IMR-90 (cell line): ENCODE data around the gene PHC2. TPM values are rescaled to one million over a fixed set of nuclear protein-coding genes. Genes with fewer than 3 reads are reported as not detected.

Source experiments
- ATAC-seq: fragments of 200-7000 bp; cut with Tn5 transposase; 2 replicates; pipeline ENCODE4 v1.9.1; 2020; ENCODE audit warnings: low read depth, mild to moderate bottlenecking, moderate library complexity
- BruUV-seq: library from RNA; stranded (reverse); fragments of 400-500 nt; replicated peaks from 2 replicates; lab custom pipeline; 2021; lab: Mats Ljungman, UMichigan
- CTCF ChIA-PET: fragments of 300-600 bp; formaldehyde crosslinking; extraction: SDS; loops from one replicate; lab custom pipeline; 2021; ENCODE audit warnings: antibody characterized with exemption; lab: Yijun Ruan, JAX
- POLR2A ChIA-PET: fragments of 300-600 bp; sonication (Branson Sonifier 250); formaldehyde crosslinking; loops from one replicate; lab custom pipeline; 2022; ENCODE audit warnings: antibody characterized with exemption; ENCODE audit not compliant: unreplicated experiment; lab: Charles Lee
- DNase-seq: peaks from one replicate; pipeline ENCODE4 v3.0.0; 2013
- H2AFZ ChIP-seq: replicated peaks from 2 replicates; pipeline ENCODE3; 2013; ENCODE audit warnings: low read length, mild to moderate bottlenecking; ENCODE audit not compliant: poor library complexity
- H2AK5ac ChIP-seq: 2 replicates; pipeline ENCODE4 v1.6.1; 2013; ENCODE audit warnings: low read depth, low read length, inconsistent platforms
- H2AK9ac ChIP-seq: replicated peaks from 2 replicates; pipeline ENCODE3; 2013; ENCODE audit warnings: mild to moderate bottlenecking, low read depth, low read length, moderate library complexity; ENCODE audit not compliant: poor library complexity
- H2BK120ac ChIP-seq: 2 replicates; pipeline ENCODE4 v1.6.1; 2013; ENCODE audit warnings: low read depth, low read length, inconsistent platforms
- H2BK15ac ChIP-seq: 3 replicates; pipeline ENCODE4 v1.6.1; 2013; ENCODE audit warnings: low read depth, low read length, inconsistent platforms
- H2BK20ac ChIP-seq: 2 replicates; pipeline ENCODE4 v1.6.1; 2013; ENCODE audit warnings: low read depth, mild to moderate bottlenecking, inconsistent platforms, low read length, moderate library complexity
- H2BK5ac ChIP-seq: 2 replicates; pipeline ENCODE4 v1.6.1; 2013; ENCODE audit warnings: mild to moderate bottlenecking, low read depth, low read length, inconsistent platforms; ENCODE audit not compliant: poor library complexity, severe bottlenecking
- H3K14ac ChIP-seq: replicated peaks from 2 replicates; pipeline ENCODE4 v1.6.1; 2013; ENCODE audit warnings: low read depth, low read length, inconsistent platforms
- H3K18ac ChIP-seq: 2 replicates; pipeline ENCODE4 v1.6.1; 2013; ENCODE audit warnings: low read depth, low read length, control low read depth
- H3K23ac ChIP-seq: 2 replicates; pipeline ENCODE4 v1.6.1; 2013; ENCODE audit warnings: low read depth, low read length, inconsistent platforms
- H3K27ac ChIP-seq: 2 replicates; pipeline ENCODE4 v1.5.1; 2013; ENCODE audit warnings: mild to moderate bottlenecking, control low read depth, low read length; ENCODE audit not compliant: insufficient read depth
- H3K27me3 ChIP-seq: 2 replicates; pipeline ENCODE4 v1.6.1; 2013; ENCODE audit warnings: low read length; ENCODE audit not compliant: control insufficient read depth, insufficient read depth
- H3K36me3 ChIP-seq: 2 replicates; pipeline ENCODE4 v1.6.1; 2013; ENCODE audit warnings: low read length, mixed read lengths; ENCODE audit not compliant: control insufficient read depth, insufficient read depth
- H3K4ac ChIP-seq: 2 replicates; pipeline ENCODE4 v1.6.1; 2013; ENCODE audit warnings: low read depth, low read length, inconsistent platforms
- H3K4me1 ChIP-seq: 2 replicates; pipeline ENCODE4 v1.6.1; 2013; ENCODE audit warnings: low read length, mixed read lengths; ENCODE audit not compliant: control insufficient read depth, insufficient read depth
- H3K4me2 ChIP-seq: 2 replicates; pipeline ENCODE4 v1.6.1; 2013; ENCODE audit warnings: low read depth, mild to moderate bottlenecking, control low read depth, low read length, moderate library complexity
- H3K4me3 ChIP-seq: 2 replicates; pipeline ENCODE4 v1.5.1; 2013; ENCODE audit warnings: low read depth, mild to moderate bottlenecking, control low read depth, low read length, moderate library complexity; ENCODE audit not compliant: insufficient read depth
- H3K56ac ChIP-seq: 2 replicates; pipeline ENCODE4 v1.6.1; 2013; ENCODE audit warnings: low read length, inconsistent platforms; ENCODE audit not compliant: insufficient read depth; ENCODE audit errors: extremely low read depth
- H3K79me1 ChIP-seq, 2 experiments: 2 replicates each; pipeline ENCODE4 v1.6.1; 2013; ENCODE audit warnings: low read length in 2 of 2, inconsistent platforms in 1 of 2, low read depth in 1 of 2
- H3K9ac ChIP-seq: 2 replicates; pipeline ENCODE4 v1.6.1; 2013; ENCODE audit warnings: low read depth, low read length, control low read depth
- H3K9me1 ChIP-seq: 2 replicates; pipeline ENCODE4 v1.6.1; 2013; ENCODE audit warnings: low read length, inconsistent platforms; ENCODE audit not compliant: insufficient read depth
- H3K9me3 ChIP-seq: 2 replicates; pipeline ENCODE4 v1.6.1; 2013; ENCODE audit warnings: low read length; ENCODE audit not compliant: control insufficient read depth, insufficient read depth
- H4K20me1 ChIP-seq: 2 replicates; pipeline ENCODE4 v1.6.1; 2013; ENCODE audit warnings: low read length, inconsistent platforms; ENCODE audit not compliant: insufficient read depth
- H4K5ac ChIP-seq: 2 replicates; pipeline ENCODE4 v1.6.1; 2013; ENCODE audit warnings: mild to moderate bottlenecking, low read depth, low read length, control low read depth
- H4K8ac ChIP-seq, 2 experiments: 2 replicates each; pipeline ENCODE4 v1.6.1; 2013; ENCODE audit warnings: low read depth in 2 of 2, low read length in 2 of 2, control low read depth in 1 of 2, inconsistent platforms in 1 of 2
- H4K91ac ChIP-seq: 2 replicates; pipeline ENCODE4 v1.6.1; 2013; ENCODE audit warnings: low read depth, low read length, inconsistent platforms; ENCODE audit not compliant: insufficient read depth
- BHLHE40 ChIP-seq: fragments of 150-350 bp; IDR thresholded peaks from 2 replicates; pipeline ENCODE4 v1.6.1; 2016; ENCODE audit warnings: mild to moderate bottlenecking, low read depth, low read length
- CEBPB ChIP-seq: IDR thresholded peaks from 2 replicates; pipeline ENCODE4 v1.6.1; 2012; ENCODE audit warnings: low read depth, low read length, improper control_type of control experiment
- CHD1 ChIP-seq: IDR thresholded peaks from 2 replicates; pipeline ENCODE4 v1.6.1; 2012; ENCODE audit warnings: low read depth, low read length, improper control_type of control experiment
- CTCF ChIP-seq: conservative IDR thresholded peaks from 2 replicates; pipeline ENCODE4 v1.5.1; 2012; ENCODE audit warnings: mild to moderate bottlenecking, low read depth, low read length, improper control_type of control experiment
- ELK1 ChIP-seq: fragments of 150-350 bp; IDR thresholded peaks from 2 replicates; pipeline ENCODE4 v1.6.1; 2016; ENCODE audit warnings: low read depth, mild to moderate bottlenecking, low read length, moderate library complexity, borderline replicate concordance
- FOS ChIP-seq: fragments of 150-350 bp; IDR thresholded peaks from 2 replicates; pipeline ENCODE4 v1.6.1; 2016; ENCODE audit warnings: low read depth, low read length
- MAFK ChIP-seq: IDR thresholded peaks from 2 replicates; pipeline ENCODE4 v1.6.1; 2012; ENCODE audit warnings: low read depth, low read length, improper control_type of control experiment
- MAZ ChIP-seq: IDR thresholded peaks from 2 replicates; pipeline ENCODE4 v1.6.1; 2012; ENCODE audit warnings: low read depth, mild to moderate bottlenecking, low read length, improper control_type of control experiment, moderate library complexity, borderline replicate concordance
- MXI1 ChIP-seq: IDR thresholded peaks from 2 replicates; pipeline ENCODE4 v1.6.1; 2012; ENCODE audit warnings: low read depth, mild to moderate bottlenecking, low read length, moderate library complexity, borderline replicate concordance
- NFE2L2 ChIP-seq: fragments of 150-350 bp; IDR thresholded peaks from 2 replicates; pipeline ENCODE4 v1.6.1; 2016; ENCODE audit warnings: low read depth, mild to moderate bottlenecking, low read length
- POLR2A ChIP-seq: IDR thresholded peaks from 2 replicates; pipeline ENCODE4 v1.6.1; 2012; ENCODE audit warnings: mild to moderate bottlenecking, low read depth, low read length
- RAD21 ChIP-seq: IDR thresholded peaks from 2 replicates; pipeline ENCODE4 v1.6.1; 2012; ENCODE audit warnings: low read length, improper control_type of control experiment
- RCOR1 ChIP-seq: IDR thresholded peaks from 2 replicates; pipeline ENCODE4 v1.6.1; 2012; ENCODE audit warnings: mild to moderate bottlenecking, low read length, improper control_type of control experiment; ENCODE audit not compliant: insufficient replicate concordance
- RFX5 ChIP-seq: IDR thresholded peaks from 2 replicates; pipeline ENCODE4 v1.8.0; 2012; ENCODE audit warnings: low read depth, mild to moderate bottlenecking, low read length, moderate library complexity
- SMC3 ChIP-seq: fragments of 150-350 bp; IDR thresholded peaks from 2 replicates; pipeline ENCODE4 v1.6.1; 2016; ENCODE audit warnings: low read depth, mild to moderate bottlenecking, antibody characterized with exemption, low read length, moderate library complexity
- USF2 ChIP-seq: fragments of 150-350 bp; IDR thresholded peaks from 2 replicates; pipeline ENCODE4 v1.6.1; 2017; ENCODE audit warnings: mild to moderate bottlenecking, antibody characterized with exemption, low read length, low read depth
- WGBS, 2 experiments: methylation state at CpG; one replicate each; pipeline versions ENCODE4 v1.1.5 to v1.1.7; 2013; ENCODE audit warnings: missing lambda C conversion rate in 2 of 2; ENCODE audit not compliant: insufficient read length in 1 of 2; ENCODE audit errors: extremely low coverage in 2 of 2; 5-methylcytosine and 5-hydroxymethylcytosine counted together
- dilution Hi-C: fragments of 300-500 bp; cut with HindIII; formaldehyde crosslinking; loops from one replicate; pipeline ENCODE4 v1.14.3; 2018; ENCODE audit warnings: low sequenced_read_pairs; ENCODE audit not compliant: unreplicated experiment
- in situ Hi-C: fragments of 300-500 bp; cut with MboI; formaldehyde crosslinking; loops from 3 replicates; pipeline ENCODE4 v1.14.3; 2019; ENCODE audit warnings: low sequenced_read_pairs, inconsistent platforms, mixed read lengths
- intact Hi-C: fragments of 100-400 bp; cut with micrococcal nuclease; formaldehyde crosslinking; loops from 2 replicates; pipeline ENCODE4 v1.10.0; 2022
- polyA plus RNA-seq, 3 experiments: library from polyadenylated mRNA; depleted of rRNA; stranded (reverse); fragments of >200 nt; gene quantifications; 2 replicates each; pipeline ENCODE4 v1.2.3, GENCODE V29; 2012; ENCODE audit warnings: low replicate concordance in 1 of 3
- total RNA-seq: library from RNA; depleted of rRNA; stranded (reverse); fragments of >200 nt; gene quantifications from 2 replicates; pipeline ENCODE4 v1.2.3, GENCODE V29; 2012

PHC2 gene
- total and polyA plus RNA-seq, 2 of the 4 experiments (the other 2 are of a cell fraction), result 46.4 to 98.1 TPM

- H3K23ac ChIP-seq, result no peak overlapping the region; the same call in 1 of the 2 replicates
- H3K27ac ChIP-seq, result no peak overlapping the region
- H3K14ac ChIP-seq, result peak overlapping the region; percentile 28; the same call in 1 of the 2 replicates
- ChIA-PET CTCF (no interaction called here), POLR2A (no interaction called here)
- H4K20me1 ChIP-seq, result peaks cover 97% of the 10 kb centered on the region
- H3K9me1 ChIP-seq, result peaks cover 37% of the 10 kb centered on the region
- no peak overlapping the region for H3K9ac ChIP-seq
- H2AFZ ChIP-seq, result no peak overlapping the region
- no peak overlapping the region for H2BK15ac ChIP-seq
- no peak overlapping the region for H3K56ac ChIP-seq
- dilution Hi-C loops (no loop called here), intact Hi-C loops (no loop called here), in situ Hi-C loops (no loop called here)
- DNase-seq (no peak), ATAC-seq (no peak)
- no peak overlapping the region for H2BK5ac ChIP-seq
- no peak overlapping the region for H3K4me3 ChIP-seq
- H3K9me3 ChIP-seq, result no peaks in the 10 kb centered on the region
- peaks cover 55% of the 10 kb centered on the region for H3K36me3 ChIP-seq
- no peak overlapping the region for H4K5ac ChIP-seq
- H3K4ac ChIP-seq, result no peak overlapping the region
- H3K4me1 ChIP-seq, result peaks cover 39% of the 10 kb centered on the region
- H3K79me1 ChIP-seq, result peaks cover 26 to 81% of the 10 kb centered on the region in 2 experiments
- no peak overlapping the region for H2AK9ac ChIP-seq
- no peak overlapping the region for H4K8ac ChIP-seq
- H2AK5ac ChIP-seq, result no peak overlapping the region; the same call in 1 of the 2 replicates
- no peaks in the 10 kb centered on the region for H3K27me3 ChIP-seq
- no peak overlapping the region for H4K91ac ChIP-seq
- H2BK20ac ChIP-seq, result no peak overlapping the region
- H3K18ac ChIP-seq, result no peak overlapping the region
- no peak for TF ChIP-seq RFX5
- TF ChIP-seq ELK1, result no peak
- no peak for TF ChIP-seq SMC3
- TF ChIP-seq RAD21, result no peak
- TF ChIP-seq MAFK, result no peak
- no peak for TF ChIP-seq USF2
- TF ChIP-seq CHD1, result no peak
- no peak for TF ChIP-seq CTCF
- no peak for TF ChIP-seq BHLHE40
- no peak for TF ChIP-seq MXI1
- no peak for TF ChIP-seq MAZ
- no peak for TF ChIP-seq NFE2L2
- no peak for TF ChIP-seq FOS
- TF ChIP-seq POLR2A, result no peak
- no peak for TF ChIP-seq CEBPB
- no peak for TF ChIP-seq RCOR1
- H3K4me2 ChIP-seq, result no peak overlapping the region
- no peak overlapping the region for H2BK120ac ChIP-seq
- WGBS, 2 experiments, result 83% methylated on average over 1 of the region's 17 CpGs; no CpG with 5 or more reads in 1 of the 2 experiments
- no TSS peak for BruUV-seq
Observed at GRCh38 chr1:33334081-33334552, 96.8 kb downstream of the PHC2 start.
